ENCODE data around the gene TLR5.

GRCh38 chr1:223147873-223148272, 4.8 kb upstream of the TLR5 start:
- no peak for TF ChIP-seq CTCF (IDR thresholded peaks at IDR 0.05; ENCODE audit: insufficient read depth, low read length, poor library complexity, severe bottlenecking)
- no peak for TF ChIP-seq EZH2phosphoT487 (conservative IDR thresholded peaks at IDR 0.05; ENCODE audit: low read length)

All from SU-DHL-6 (cell line).